ENCODE results near the gene COL8A1. TPM values are rescaled to one million over a fixed set of nuclear protein-coding genes. Genes with fewer than 3 reads are reported as not detected.

The COL8A1 gene
- total RNA-seq, 2 experiments from 2014 or later: not detected

GRCh38 chr3:99651531-99651930 is 13.1 kb downstream of the COL8A1 start:
- Mint-ChIP-seq H3K4me3 (no peak overlapping the region), H3K27me3 (no peaks in the 10 kb centered on the region), H3K9me3 (no peaks in the 10 kb centered on the region), H3K27ac (no peak overlapping the region), H3K4me1 (ENCODE audit: low read depth) (no peaks in the 10 kb centered on the region), H3K36me3 (ENCODE audit: low read depth) (no peaks in the 10 kb centered on the region)
- no peaks in the 10 kb centered on the region for H3K36me3 ChIP-seq (ENCODE audit: insufficient read depth, low read length)
- H3K27me3 ChIP-seq (ENCODE audit: control insufficient read depth in 1 of 2, insufficient read depth in 2 of 2, low read length in 2 of 2): no peaks in the 10 kb centered on the region
- intact Hi-C loops (cut with DNase I, micrococcal nuclease): no loop called here
- no peak overlapping the region for H3K4me3 ChIP-seq (ENCODE audit: low read length)
- TF ChIP-seq CTCF (IDR thresholded peaks at IDR 0.05): no peak
- ATAC-seq (ENCODE audit: poor library complexity): no peak
- H3K9me3 ChIP-seq (ENCODE audit: control insufficient read depth in 1 of 2, insufficient read depth in 1 of 2, low read length in 2 of 2): no peaks in the 10 kb centered on the region
- DNase-seq: no peak
- H3K27ac ChIP-seq (ENCODE audit: low read depth in 1 of 2, low read length in 2 of 2): no peak overlapping the region
- no peaks in the 10 kb centered on the region for H3K4me1 ChIP-seq (ENCODE audit: insufficient read depth, low read length)
- POLR2A ChIA-PET: no interaction called here
- CTCF ChIA-PET: no interaction called here

GRCh38 chr3:99656624-99657023 is 18.2 kb downstream of the COL8A1 start:
- H3K4me3 Mint-ChIP-seq: no peak overlapping the region
- intact Hi-C loops (cut with DNase I, micrococcal nuclease): no loop called here
- no peaks in the 10 kb centered on the region for H3K9me3 Mint-ChIP-seq
- CTCF ChIA-PET: interaction anchor here (0.9 kb wide), 1 partner anchor 18 kb away, joined by 3 read pairs; no protein-coding TSS in a partner anchor
- H3K27ac ChIP-seq (ENCODE audit: low read depth in 1 of 2, low read length in 2 of 2): no peak overlapping the region
- POLR2A ChIA-PET: no interaction called here
- H3K4me1 Mint-ChIP-seq (ENCODE audit: low read depth): no peaks in the 10 kb centered on the region
- no peak for DNase-seq
- no peaks in the 10 kb centered on the region for H3K27me3 ChIP-seq (ENCODE audit: control insufficient read depth in 1 of 2, insufficient read depth in 2 of 2, low read length in 2 of 2)
- no peaks in the 10 kb centered on the region for H3K36me3 Mint-ChIP-seq (ENCODE audit: low read depth)
- peaks cover 9% of the 10 kb centered on the region for H3K27me3 Mint-ChIP-seq
- no peaks in the 10 kb centered on the region for H3K36me3 ChIP-seq (ENCODE audit: insufficient read depth, low read length)
- no peak for ATAC-seq (ENCODE audit: poor library complexity)
- TF ChIP-seq CTCF (IDR thresholded peaks at IDR 0.05): no peak
- H3K9me3 ChIP-seq (ENCODE audit: control insufficient read depth in 1 of 2, insufficient read depth in 1 of 2, low read length in 2 of 2): no peaks in the 10 kb centered on the region
- H3K4me1 ChIP-seq (ENCODE audit: insufficient read depth, low read length): no peaks in the 10 kb centered on the region
- no peak overlapping the region for H3K4me3 ChIP-seq (ENCODE audit: low read length)
- no peak overlapping the region for H3K27ac Mint-ChIP-seq

GRCh38 chr3:99658274-99658673 is 19.9 kb downstream of the COL8A1 start:
- H3K27me3 Mint-ChIP-seq: peaks cover 9% of the 10 kb centered on the region
- TF ChIP-seq CTCF (IDR thresholded peaks at IDR 0.05): no peak
- ChIA-PET CTCF (no interaction called here), POLR2A (no interaction called here)
- no peaks in the 10 kb centered on the region for H3K9me3 Mint-ChIP-seq
- H3K4me3 Mint-ChIP-seq: no peak overlapping the region
- H3K27ac Mint-ChIP-seq: no peak overlapping the region
- Histone ChIP-seq H3K27me3 (ENCODE audit: control insufficient read depth in 1 of 2, insufficient read depth in 2 of 2, low read length in 2 of 2) (no peaks in the 10 kb centered on the region), H3K27ac (ENCODE audit: low read depth in 1 of 2, low read length in 2 of 2) (no peak overlapping the region), H3K36me3 (ENCODE audit: insufficient read depth, low read length) (no peaks in the 10 kb centered on the region), H3K4me1 (ENCODE audit: insufficient read depth, low read length) (no peaks in the 10 kb centered on the region), H3K4me3 (ENCODE audit: low read length) (no peak overlapping the region), H3K9me3 (ENCODE audit: control insufficient read depth in 1 of 2, insufficient read depth in 1 of 2, low read length in 2 of 2) (no peaks in the 10 kb centered on the region)
- H3K36me3 Mint-ChIP-seq (ENCODE audit: low read depth): no peaks in the 10 kb centered on the region
- ATAC-seq (ENCODE audit: poor library complexity) (no peak), DNase-seq (no peak)
- no peaks in the 10 kb centered on the region for H3K4me1 Mint-ChIP-seq (ENCODE audit: low read depth)
- intact Hi-C loops (cut with DNase I, micrococcal nuclease): no loop called here

All from CD4-positive, alpha-beta T cell (primary cell).